ENCODE results near the gene MTARC2. TPM values are rescaled to one million over a fixed set of nuclear protein-coding genes. Genes with fewer than 3 reads are reported as not detected.

The MTARC2 gene
- total and polyA plus RNA-seq, 2 of the 4 experiments (the other 2 are of a cell fraction): 0.36 to 2.6 TPM

DNA sequence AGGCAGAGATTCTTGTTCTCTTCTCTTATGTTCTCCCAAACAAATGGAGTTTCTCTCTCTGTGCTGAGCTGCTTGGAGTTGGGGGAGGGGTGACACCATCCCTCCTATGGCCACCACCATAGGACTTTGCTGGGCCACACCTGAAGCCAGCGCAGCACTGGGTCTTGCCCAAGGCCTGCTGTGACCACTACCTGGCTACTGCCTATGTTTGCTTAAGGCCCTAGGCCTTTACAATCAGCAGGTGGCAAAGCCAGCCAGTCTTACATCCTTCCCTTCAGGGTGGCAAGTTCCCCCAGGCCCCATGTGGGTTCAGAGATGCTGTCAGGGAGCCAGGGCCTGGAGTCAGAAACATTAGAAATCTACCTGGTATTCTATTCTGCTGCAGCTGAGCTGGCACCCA is 6.3 kb upstream of the MTARC2 start:
- TF ChIP-seq POLR2A (IDR thresholded peaks at IDR 0.05; ENCODE audit: low read depth, low read length) (no peak), RAD21 (IDR thresholded peaks at IDR 0.05; ENCODE audit: low read length) (no peak), MAFK (IDR thresholded peaks at IDR 0.05; ENCODE audit: low read depth, low read length) (no peak), RCOR1 (IDR thresholded peaks at IDR 0.05; ENCODE audit: insufficient replicate concordance, low read length) (no peak), RFX5 (IDR thresholded peaks at IDR 0.05; ENCODE audit: low read depth, low read length) (no peak), SMC3 (IDR thresholded peaks at IDR 0.05; ENCODE audit: low read depth, low read length) (no peak), CHD1 (IDR thresholded peaks at IDR 0.05; ENCODE audit: low read depth, low read length) (no peak), BHLHE40 (IDR thresholded peaks at IDR 0.05; ENCODE audit: low read depth, low read length) (no peak), FOS (IDR thresholded peaks at IDR 0.05; ENCODE audit: low read depth, low read length) (no peak), MXI1 (IDR thresholded peaks at IDR 0.05; ENCODE audit: borderline replicate concordance, low read depth, low read length) (no peak), NFE2L2 (IDR thresholded peaks at IDR 0.05; ENCODE audit: low read depth, low read length) (no peak), CEBPB (IDR thresholded peaks at IDR 0.05; ENCODE audit: low read depth, low read length) (no peak), MAZ (IDR thresholded peaks at IDR 0.05; ENCODE audit: borderline replicate concordance, low read depth, low read length) (no peak)
- TF ChIP-seq, protein P1, sequence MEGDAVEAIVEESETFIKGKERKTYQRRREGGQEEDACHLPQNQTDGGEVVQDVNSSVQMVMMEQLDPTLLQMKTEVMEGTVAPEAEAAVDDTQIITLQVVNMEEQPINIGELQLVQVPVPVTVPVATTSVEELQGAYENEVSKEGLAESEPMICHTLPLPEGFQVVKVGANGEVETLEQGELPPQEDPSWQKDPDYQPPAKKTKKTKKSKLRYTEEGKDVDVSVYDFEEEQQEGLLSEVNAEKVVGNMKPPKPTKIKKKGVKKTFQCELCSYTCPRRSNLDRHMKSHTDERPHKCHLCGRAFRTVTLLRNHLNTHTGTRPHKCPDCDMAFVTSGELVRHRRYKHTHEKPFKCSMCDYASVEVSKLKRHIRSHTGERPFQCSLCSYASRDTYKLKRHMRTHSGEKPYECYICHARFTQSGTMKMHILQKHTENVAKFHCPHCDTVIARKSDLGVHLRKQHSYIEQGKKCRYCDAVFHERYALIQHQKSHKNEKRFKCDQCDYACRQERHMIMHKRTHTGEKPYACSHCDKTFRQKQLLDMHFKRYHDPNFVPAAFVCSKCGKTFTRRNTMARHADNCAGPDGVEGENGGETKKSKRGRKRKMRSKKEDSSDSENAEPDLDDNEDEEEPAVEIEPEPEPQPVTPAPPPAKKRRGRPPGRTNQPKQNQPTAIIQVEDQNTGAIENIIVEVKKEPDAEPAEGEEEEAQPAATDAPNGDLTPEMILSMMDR (conservative IDR thresholded peaks at IDR 0.05; ENCODE audit: low read depth, low read length): no peak
- TF ChIP-seq, protein P2, sequence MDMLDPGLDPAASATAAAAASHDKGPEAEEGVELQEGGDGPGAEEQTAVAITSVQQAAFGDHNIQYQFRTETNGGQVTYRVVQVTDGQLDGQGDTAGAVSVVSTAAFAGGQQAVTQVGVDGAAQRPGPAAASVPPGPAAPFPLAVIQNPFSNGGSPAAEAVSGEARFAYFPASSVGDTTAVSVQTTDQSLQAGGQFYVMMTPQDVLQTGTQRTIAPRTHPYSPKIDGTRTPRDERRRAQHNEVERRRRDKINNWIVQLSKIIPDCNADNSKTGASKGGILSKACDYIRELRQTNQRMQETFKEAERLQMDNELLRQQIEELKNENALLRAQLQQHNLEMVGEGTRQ (IDR thresholded peaks at IDR 0.05; ENCODE audit: low read depth, low read length): no peak
- TF ChIP-seq, protein P3, sequence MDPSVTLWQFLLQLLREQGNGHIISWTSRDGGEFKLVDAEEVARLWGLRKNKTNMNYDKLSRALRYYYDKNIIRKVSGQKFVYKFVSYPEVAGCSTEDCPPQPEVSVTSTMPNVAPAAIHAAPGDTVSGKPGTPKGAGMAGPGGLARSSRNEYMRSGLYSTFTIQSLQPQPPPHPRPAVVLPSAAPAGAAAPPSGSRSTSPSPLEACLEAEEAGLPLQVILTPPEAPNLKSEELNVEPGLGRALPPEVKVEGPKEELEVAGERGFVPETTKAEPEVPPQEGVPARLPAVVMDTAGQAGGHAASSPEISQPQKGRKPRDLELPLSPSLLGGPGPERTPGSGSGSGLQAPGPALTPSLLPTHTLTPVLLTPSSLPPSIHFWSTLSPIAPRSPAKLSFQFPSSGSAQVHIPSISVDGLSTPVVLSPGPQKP (IDR thresholded peaks at IDR 0.05; ENCODE audit: borderline replicate concordance, low read depth, low read length): no peak
- H2AK9ac ChIP-seq (replicated peaks; ENCODE audit: low read depth, low read length, poor library complexity): no peak overlapping the region
- H2BK15ac ChIP-seq (ENCODE audit: low read depth, low read length): no peak overlapping the region
- no CpG with 5 or more reads among the region's 1 CpG for WGBS, 2 experiments (ENCODE audit: extremely low coverage in 2 of 2, insufficient read length in 1 of 2)
- H3K4me3 ChIP-seq (ENCODE audit: insufficient read depth, low read depth, low read length): no peak overlapping the region
- no peak overlapping the region for H3K27ac ChIP-seq (ENCODE audit: insufficient read depth, low read length)
- BruUV-seq (replicated peaks): no TSS peak
- no peak overlapping the region for H2AFZ ChIP-seq (replicated peaks; ENCODE audit: low read length, poor library complexity)
- no peak overlapping the region for H3K23ac ChIP-seq (ENCODE audit: low read depth, low read length)
- H4K91ac ChIP-seq (ENCODE audit: insufficient read depth, low read depth, low read length): no peak overlapping the region
- H3K9me3 ChIP-seq (ENCODE audit: control insufficient read depth, insufficient read depth, low read length): no peaks in the 10 kb centered on the region
- no peaks in the 10 kb centered on the region for H3K79me1 ChIP-seq (ENCODE audit: low read depth in 1 of 2, low read length in 2 of 2)
- H2BK120ac ChIP-seq (ENCODE audit: low read depth, low read length): no peak overlapping the region
- ChIA-PET POLR2A (ENCODE audit: unreplicated experiment) (no interaction called here), CTCF (no interaction called here)
- no peak overlapping the region for H2BK5ac ChIP-seq (ENCODE audit: low read depth, low read length, poor library complexity, severe bottlenecking)
- no peak overlapping the region for H4K5ac ChIP-seq (ENCODE audit: low read depth, low read length)
- dilution Hi-C loops (cut with HindIII; ENCODE audit: low sequenced_read_pairs, unreplicated experiment): no loop called here
- no peaks in the 10 kb centered on the region for H4K20me1 ChIP-seq (ENCODE audit: insufficient read depth, low read length)
- no peak overlapping the region for H3K56ac ChIP-seq (ENCODE audit: extremely low read depth, insufficient read depth, low read length)
- no peak for DNase-seq
- H3K4me1 ChIP-seq (ENCODE audit: control insufficient read depth, insufficient read depth, low read length): no peaks in the 10 kb centered on the region
- no peak overlapping the region for H2AK5ac ChIP-seq (ENCODE audit: low read depth, low read length)
- no peaks in the 10 kb centered on the region for H3K36me3 ChIP-seq (ENCODE audit: control insufficient read depth, insufficient read depth, low read length)
- in situ Hi-C loops (cut with MboI; ENCODE audit: low sequenced_read_pairs): no loop called here
- no peak overlapping the region for H2BK20ac ChIP-seq (ENCODE audit: low read depth, low read length)
- peaks cover 2% of the 10 kb centered on the region; the same call in 1 of the 2 replicates for H3K27me3 ChIP-seq (ENCODE audit: control insufficient read depth, insufficient read depth, low read length)
- intact Hi-C loops (cut with micrococcal nuclease): no loop called here
- H3K18ac ChIP-seq (ENCODE audit: low read depth, low read length): no peak overlapping the region
- no peak overlapping the region for H4K8ac ChIP-seq (ENCODE audit: low read depth in 2 of 2, low read length in 2 of 2)
- H3K4ac ChIP-seq (ENCODE audit: low read depth, low read length): no peak overlapping the region
- ATAC-seq (ENCODE audit: low read depth): no peak
- no peak overlapping the region for H3K9ac ChIP-seq (ENCODE audit: low read depth, low read length)
- H3K14ac ChIP-seq (replicated peaks; ENCODE audit: low read depth, low read length): no peak overlapping the region
- no peak overlapping the region for H3K4me2 ChIP-seq (ENCODE audit: low read depth, low read length)
- H3K9me1 ChIP-seq (ENCODE audit: insufficient read depth, low read length): no peaks in the 10 kb centered on the region; the same call in 1 of the 2 replicates
